Suppressor macrophage treated with lipopolysaccharide for 4 hours (primary cell): ENCODE measurements around the gene CERS5.

Source experiments
- DNase-seq: peaks from one replicate; pipeline ENCODE4 v3.0.0-alpha.2; 2020

CERS5 gene, protein sequence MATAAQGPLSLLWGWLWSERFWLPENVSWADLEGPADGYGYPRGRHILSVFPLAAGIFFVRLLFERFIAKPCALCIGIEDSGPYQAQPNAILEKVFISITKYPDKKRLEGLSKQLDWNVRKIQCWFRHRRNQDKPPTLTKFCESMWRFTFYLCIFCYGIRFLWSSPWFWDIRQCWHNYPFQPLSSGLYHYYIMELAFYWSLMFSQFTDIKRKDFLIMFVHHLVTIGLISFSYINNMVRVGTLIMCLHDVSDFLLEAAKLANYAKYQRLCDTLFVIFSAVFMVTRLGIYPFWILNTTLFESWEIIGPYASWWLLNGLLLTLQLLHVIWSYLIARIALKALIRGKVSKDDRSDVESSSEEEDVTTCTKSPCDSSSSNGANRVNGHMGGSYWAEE

DNA sequence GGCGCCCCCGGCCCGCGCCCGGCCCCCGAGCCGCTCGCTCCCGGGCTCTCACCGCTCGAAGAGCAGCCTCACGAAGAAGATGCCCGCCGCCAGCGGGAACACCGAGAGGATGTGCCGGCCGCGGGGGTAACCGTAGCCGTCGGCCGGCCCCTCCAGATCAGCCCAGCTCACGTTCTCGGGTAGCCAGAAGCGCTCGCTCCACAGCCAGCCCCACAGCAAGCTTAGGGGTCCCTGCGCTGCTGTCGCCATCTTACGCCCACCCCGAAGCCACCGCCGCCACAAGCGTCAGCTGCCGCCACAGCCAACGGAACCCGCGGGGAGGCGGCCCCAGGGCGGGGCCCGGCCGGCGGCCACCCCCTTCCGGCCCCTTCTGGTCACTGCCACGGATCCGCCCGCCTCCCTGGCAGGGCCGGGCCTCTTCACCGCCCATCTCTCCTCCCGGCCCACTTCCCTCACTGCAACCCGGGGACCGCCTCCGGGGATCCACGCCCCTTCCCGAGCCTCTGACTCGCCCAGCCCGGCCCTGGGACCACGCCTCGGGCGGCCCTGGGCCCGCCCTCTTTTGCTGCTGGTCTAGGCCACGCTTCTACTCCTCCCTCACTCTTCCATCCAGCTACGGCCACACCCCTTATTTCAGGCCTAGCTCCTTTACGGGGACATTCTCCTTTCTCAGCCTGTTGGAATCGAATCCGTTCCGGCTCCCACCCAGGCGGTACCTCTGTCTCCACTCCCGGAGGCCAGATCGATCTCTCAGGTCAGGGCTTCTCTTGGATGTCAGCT is at the start of gene CERS5:
Gene CERS5, minus strand, starts transcription at position 321 of the 780 bp plus-strand sequence. Its CDS starts 72 bp downstream, at position 249.
- peak; percentile 99 for DNase-seq

DNA sequence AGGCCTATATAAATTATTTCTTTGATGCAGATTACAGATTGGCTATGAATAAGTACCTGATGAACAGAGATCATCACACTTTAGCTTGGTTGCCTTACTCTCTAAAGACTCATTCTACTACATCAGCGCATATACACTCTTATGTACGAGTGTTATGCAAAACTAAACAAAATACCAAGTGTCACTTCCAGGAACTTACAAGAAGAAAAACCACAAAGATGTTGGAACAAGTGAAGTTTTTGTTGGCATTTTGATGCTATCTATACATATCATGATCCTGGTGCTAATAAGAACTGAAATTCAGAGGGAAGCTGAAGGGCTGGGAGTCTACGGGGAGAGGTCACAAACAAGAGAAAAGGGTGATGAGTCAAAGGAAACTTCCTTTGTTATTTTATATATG is 47.9 kb upstream of the CERS5 start:
- no peak for DNase-seq

DNA sequence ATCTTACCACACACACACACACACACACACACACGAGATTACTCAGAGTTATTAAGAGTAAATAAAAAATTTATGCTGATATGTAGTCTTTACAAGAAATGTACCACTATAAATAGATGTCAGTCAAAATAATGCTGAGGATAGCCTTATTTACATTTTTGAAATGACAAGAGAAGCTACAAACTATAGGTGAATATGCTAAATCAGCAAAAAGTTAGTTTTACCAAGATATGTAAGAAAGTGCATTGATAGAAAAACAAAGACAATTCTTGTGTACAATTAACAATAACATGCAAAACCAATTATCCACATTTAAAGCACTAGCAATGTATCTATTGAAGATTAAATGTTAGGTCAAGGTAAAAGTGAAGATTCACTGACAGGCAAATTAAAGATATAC is 46.8 kb upstream of the CERS5 start:
- no peak for DNase-seq

DNA sequence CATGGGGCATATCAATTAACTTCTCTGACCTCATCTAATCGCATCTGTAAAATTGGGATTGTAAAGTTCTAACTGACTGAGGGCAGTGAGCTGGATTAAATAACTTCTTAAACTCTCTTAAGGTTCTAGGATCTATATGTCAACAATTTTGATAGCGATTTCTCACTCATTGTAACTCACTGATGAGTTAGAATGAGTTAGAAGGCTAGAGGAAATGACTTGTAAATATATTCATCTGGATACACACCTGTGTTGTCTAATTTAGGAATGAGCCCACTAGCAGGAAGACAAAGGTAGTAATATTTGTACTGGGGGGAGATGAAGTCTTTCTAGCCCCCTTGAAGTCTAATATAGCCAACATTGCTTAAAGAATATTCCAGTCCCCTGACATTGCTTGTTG is 46.3 kb upstream of the CERS5 start:
- no peak for DNase-seq

DNA sequence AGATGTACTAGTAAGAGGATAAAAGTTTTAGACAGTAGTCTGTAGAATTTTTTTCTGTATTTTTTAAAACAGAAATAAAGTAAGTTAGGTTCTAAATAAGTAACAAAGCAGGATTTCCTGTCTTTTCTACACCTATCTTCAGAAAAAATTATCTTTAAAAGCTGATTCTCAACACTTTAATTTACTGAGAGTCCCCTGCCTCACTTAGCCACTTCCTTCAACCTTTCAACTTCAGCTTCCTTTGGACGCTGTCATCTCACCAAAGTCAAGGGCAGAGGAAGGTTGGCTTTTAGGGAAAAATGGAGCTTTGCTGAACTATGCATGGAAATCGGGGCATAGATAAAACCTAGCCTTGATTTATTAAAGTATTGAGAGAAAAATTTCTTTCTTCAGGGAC is 44.9 kb upstream of the CERS5 start:
- DNase-seq, result no peak

DNA sequence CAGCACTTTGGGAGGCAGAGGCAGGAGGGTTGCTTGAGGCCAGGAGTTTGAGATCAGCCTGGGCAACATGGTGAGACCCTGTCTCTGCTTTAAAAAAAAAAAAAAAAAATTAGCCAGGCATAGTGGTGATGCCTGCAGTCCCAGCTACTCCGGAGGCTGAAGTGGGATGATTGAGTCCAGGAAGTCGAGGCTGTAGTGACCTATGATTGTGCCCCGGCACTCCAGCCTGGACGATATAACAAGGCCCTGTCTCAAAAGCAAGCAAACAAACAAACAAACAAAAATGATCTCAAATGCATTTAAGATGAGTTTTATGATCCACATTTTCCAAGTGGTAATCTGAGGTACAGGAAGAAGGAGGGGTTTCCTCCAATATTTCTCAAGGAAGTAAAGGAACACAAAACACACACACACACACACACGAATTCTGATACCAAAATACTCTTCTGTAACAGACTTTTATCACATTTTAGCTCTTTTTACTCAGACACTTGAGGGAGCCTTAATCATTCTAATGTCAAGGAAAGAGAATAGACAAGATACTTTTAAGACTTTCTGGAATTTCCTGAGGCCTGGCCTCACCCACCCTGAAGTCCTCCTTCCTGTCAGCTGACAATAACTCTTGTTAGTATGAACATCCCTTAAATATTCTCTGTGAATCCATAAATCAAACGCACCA is 44.4 kb upstream of the CERS5 start:
- peak; percentile 39 for DNase-seq

DNA sequence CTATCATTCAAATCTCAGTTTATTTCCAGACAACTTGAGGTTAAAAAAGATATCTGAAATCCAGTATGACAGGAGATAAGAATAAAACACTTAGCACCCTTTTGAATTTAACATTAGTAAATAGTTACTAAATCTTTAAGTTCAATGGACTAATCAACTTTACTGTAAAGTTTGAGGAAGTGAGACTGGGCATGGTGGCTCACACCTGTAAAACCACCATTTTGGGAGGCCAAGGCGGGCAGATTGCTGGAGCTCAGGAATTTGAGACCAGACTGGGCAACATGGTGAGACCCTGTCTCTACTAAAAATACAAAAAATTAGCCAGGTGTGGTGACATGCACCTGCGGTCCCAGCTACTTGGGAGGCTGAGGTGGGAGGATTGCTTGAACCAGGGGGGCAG is 40.3 kb upstream of the CERS5 start:
- no peak for DNase-seq

DNA sequence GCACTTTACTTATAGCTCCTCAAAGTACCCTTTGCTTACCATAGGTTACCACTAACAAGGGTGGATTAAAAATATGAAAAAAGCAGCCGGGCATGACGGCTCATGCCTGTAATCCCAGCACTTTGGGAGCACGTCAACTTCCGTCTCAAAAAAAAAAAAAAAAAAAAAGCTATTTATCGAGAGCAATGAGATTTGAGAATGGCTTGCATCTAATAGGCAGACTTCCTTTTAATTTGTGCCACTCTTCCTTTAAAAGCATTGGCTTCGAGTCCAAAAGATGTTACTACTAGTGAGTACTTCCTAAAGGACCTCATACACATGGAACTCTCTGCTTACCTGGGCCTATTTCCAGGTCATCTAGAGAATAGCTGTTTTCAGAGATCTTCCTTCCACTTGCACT is 38.5 kb upstream of the CERS5 start:
- DNase-seq, result no peak

DNA sequence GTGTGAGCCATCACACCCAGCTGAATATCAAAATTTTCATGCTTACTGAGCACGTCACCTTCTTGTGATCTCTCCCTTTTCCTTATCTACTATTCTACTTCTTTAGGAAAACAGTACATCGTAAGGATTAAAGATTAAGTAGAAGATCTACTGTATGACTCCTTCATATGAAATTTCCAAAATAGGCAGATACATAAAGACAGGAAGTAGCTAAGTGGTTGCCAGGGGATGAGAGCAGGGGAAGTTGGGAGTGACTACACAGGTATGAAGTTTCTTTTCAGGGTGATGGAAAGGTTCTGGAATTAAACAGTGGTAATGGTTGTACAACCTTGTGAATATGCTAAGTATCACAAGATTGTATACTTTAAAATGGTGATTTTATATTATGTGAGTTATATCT is 36.5 kb upstream of the CERS5 start:
- no peak for DNase-seq

DNA sequence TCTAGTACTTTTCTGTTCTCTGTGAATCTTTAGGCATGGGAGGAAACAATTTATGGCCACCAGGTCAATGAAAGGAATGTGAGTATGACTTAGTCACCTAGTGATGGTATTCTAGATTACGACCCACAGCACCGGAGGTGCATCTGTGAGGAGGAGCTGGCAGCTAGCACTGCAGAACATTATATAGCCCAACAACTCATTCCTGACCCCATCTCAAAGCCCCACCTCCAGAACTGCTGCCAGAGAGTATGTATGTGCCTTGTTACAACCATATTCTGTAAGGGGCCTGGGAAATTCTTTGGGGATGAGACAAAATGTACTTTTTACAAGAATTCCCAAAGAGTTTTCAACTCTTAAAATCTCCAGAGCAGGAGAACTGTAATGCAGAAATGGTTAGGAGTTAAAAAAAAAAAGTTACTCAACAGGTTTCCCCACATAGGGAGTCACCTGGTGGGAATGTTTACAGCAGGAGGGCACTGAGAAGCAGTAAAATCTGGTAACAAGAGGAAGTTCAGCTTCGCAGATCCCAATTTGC is 34.9 kb upstream of the CERS5 start:
- DNase-seq, result no peak

DNA sequence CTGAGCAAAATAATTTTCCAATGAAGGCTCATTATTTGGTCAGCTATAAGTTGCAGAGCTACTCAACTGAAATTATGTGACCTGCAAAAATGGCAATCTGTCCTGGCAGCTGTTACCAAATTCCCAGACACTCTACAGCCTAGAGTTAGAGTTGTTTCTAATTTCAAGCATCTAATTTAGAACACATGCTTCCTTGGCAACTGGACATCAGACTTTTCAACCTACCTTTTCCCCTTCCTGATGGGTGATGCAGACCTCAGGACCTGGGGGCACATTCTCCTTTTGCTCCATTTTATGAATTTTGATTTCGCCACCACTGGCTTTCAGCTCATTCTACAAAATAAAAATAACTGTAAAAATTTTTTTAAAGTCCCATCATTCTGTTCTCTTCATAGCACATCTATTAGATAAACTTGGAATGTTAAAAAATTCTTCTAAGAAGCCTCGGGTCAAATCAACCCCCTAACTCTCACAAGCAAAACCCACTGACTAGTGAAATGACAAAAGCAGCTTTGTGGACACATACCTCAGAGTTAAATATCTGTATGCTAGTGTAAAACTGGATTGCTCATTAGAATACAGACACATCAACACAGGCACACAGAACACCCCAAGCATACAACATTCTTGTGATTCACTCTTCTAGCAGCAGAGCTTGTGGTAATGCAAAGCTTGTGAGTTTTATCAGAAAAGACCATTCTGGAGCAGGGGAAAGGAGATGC is 33.5 kb upstream of the CERS5 start:
- no peak for DNase-seq

DNA sequence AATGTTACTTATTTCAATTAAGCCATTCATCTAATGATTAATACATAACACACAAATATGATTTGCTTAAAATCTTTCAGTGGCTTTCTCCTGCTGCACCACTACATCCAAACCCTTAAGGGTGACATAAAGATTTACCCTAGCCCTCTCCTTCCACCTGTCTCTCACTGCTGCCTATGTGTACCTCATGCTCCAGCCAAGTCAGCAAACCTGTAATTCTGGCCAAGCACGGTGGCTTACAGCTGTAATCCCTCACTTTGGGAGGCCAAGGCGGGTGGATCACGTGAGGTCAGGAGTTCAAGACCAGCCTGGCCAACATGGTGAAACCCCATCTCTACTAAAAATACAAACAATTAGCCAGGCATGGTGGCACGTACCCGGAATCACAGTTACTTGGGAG is 31.7 kb upstream of the CERS5 start:
- DNase-seq, result no peak

DNA sequence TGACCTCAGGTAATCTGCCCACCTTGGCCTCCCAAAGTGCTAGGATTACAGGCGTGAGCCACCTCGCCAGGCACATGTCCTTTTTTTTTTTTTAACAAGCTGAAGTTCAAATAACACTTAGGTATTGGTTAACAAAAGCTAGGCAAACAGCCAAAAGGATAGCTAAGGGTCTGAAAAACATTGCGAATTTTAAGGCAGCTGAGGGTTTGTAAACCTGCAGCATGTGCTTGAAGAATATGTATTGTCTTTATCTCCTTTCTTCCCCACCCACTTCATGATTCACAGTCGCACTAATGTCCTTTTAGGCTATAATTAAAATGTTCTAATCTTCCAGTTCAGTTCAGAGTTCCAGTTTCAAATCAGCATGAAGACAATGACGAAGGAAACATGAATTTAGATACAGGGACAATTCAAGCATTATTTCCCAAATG is 30.1 kb upstream of the CERS5 start:
- DNase-seq, result no peak

DNA sequence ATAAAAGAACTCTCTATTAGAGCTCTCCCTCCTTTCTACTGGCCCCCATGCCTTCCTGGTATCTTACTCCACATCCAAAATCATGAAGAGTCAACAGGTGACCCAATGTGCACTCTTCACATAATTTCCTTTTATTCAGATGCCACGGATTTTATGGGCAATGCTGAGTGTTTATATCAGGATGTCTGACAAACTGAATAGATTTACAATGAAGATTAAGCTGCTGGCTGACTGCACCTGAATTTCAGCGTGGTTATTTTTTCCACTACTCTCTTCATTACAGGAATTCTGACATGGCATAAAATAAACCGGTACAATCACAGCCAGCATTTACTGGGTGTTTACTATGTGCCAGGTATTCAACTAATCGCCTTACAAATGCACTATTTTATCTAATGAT is 29.4 kb upstream of the CERS5 start:
- DNase-seq, result no peak

DNA sequence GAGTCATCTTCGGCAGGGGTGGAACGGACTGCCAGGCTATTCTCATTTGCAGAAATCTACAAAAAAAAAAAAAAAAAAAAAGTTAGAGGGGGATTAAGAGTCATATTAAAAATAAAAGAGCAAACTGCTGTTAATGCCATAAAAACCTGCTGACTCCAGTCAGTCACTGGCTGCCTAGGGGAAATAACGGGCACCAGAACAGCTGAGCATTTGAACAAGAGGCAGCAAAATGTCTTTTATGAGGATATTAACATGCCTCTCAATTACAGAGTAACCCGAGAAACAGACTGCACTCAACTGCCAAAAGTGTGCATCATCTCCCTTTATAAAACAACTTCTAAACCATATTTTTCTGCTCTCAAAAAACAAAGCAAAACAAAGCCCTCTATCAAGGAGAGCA is 28.7 kb upstream of the CERS5 start:
- no peak for DNase-seq

DNA sequence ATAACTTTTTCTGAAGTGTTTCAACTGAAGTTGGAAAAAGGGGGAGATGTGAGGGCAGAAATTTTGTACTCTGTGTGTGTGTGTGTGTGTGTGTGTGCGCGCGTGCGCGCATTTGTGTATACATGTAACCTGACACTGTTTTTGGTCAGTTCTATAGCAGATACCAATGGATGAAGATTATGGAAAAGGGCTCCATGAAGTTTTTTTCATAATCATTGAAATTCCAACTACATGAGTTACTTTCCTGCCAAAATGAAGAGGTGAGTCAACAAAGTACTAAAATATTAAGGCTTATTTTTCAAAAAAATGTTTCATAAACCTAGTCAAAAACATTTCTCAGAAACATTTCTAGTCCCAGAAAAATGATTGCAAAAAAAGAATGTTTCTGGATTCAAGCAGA is 25.7 kb upstream of the CERS5 start:
- no peak for DNase-seq

DNA sequence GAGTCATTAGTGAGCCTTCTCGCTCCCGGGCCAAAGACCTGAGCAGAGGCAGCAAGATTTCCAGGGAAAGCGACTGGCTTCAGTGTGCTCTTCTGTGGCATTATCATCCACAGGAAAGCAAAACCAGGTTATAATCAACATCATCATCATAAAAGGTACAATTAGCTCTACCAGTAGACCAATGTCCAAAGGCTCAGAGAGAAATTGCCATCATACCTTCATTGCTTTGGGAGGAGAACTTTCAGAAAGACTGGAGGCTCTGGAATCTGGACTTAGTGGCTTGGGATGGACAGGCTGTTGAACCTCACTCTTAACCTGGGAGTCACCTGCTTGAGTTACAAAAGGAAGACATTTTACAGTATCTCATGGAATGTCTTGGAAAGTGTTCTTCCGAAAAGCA is 25.1 kb upstream of the CERS5 start:
- DNase-seq, result no peak

DNA sequence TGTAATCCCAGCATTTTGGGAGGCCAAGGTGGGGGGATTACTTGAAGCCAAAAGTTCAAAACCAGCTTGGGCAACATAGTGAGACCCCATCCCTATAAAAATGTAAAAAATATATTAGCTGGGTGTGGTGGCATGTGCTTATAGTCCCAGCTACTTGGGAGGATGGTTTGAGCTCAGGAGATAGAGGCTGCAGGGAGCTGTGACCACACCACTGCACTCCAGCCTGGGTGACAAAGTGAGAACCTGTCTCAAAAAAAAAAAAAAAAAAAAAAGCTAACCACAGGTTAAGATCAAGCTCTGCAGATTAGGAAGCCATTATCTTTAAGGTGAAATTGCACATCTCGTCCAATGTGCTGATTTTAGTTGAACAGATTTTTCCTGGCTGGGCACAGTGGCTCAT is 23.7 kb upstream of the CERS5 start:
- no peak for DNase-seq

DNA sequence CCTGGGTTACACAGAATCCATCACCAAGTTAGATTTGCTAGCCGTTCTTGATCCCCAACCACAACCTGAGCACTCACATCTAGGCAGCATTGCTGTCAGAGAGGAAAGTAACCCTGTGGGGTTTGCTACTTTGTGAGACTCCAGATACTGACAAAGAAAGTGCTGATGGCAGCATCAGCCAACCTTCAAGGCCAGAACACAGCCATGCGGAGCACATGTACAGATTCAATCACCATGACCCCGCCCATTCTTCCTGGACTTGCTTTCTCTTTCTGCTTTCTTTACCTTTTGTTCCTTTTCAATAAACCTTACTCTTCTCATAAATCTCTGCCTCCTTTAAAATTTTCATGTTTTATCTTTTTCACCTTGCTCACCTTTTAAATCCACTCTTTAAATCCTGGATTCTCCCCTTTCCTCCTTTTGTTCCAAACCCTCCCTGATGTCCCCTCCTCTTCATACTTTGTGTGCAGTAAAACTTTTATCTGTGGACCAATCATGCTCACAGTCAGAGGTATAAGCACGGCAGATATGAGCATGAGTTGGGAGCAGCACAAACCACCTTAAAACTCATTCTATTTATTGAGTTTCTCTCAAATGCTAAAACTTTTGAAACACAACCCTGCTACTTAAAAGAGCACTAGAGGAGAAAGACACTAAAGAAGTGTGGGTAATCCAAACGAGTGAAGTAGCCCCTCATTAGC is 21.9 kb upstream of the CERS5 start:
- no peak for DNase-seq

DNA sequence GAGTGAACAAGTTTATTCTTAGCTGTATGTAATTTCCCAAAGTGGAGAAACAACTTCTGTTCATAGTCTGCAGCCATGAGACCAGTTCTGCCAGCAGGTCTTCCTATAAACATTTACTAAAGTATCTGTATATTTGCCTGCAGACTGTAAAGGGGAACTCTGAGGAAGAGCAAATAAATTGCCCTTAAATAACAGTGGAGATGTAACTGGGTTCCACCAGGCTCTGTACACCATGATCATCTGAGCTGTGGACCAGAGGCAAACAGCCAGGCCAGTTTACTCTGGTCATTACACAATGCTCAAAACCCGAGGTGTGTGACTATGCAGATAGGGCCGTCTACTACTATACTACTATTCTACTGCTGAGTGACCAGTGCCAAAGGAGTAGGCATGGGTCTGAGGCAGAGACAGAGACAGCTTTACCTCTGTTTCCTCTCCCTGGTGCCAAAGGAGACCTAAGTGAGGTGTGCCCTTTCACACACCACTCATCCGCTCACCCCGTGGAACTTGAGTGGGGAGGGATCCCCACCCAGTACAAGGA is 21.1 kb upstream of the CERS5 start:
- DNase-seq, result no peak

DNA sequence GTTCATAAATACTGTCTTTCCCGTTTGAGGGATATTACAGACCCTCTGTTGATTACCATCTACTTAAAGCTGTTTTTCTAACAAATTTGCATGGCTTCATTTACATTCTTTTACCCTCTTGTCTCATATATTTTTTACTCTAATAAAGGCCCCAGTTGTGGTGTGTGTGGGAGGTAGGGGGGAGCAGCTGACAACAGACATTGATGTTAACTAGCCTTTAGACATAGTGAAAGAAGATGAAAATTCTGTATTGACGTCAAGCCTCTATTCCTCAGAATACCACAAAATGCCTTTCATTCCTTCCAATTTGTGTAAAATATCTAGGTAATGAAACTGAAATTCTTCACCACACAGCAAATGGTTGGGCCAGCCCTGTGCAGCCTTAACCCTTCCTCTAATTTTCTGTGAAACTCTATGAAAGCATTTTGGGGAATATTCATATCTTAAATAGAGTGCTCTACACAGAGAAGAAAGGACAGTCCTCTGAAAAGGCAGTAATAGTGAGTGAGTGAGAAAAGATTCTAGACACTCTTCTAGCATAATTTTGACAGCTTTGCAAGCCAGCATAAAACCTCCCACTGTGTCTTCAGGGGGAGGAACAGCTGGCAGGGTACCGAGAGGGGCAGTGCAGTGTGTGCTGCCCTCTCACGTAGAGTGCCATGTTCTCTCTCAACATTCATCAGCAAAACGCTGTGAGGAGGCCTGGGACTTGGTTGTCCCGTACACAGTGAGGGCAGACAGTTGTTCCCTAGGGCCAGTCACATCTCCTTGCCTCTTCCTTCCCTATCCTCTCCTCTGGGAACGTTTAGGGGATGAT is 20.1 kb upstream of the CERS5 start:
- DNase-seq, result no peak
